Stimulated activated CD4-positive, alpha-beta T cell treated with anti-CD3 and anti-CD28 coated beads, Interleukin-2, amount 100 ng/mL, for 24 hours (primary cell): ENCODE data around the gene DCTN5.

Experiments
- DNase-seq, 2 donors: peaks; one replicate each; pipeline ENCODE4 v3.0.0-alpha.2; 2020

Gene DCTN5

GRCh38 chr16:23666571-23667354 lies 25.5 kb downstream of the DCTN5 start:
- DNase-seq, result no peak

DNA sequence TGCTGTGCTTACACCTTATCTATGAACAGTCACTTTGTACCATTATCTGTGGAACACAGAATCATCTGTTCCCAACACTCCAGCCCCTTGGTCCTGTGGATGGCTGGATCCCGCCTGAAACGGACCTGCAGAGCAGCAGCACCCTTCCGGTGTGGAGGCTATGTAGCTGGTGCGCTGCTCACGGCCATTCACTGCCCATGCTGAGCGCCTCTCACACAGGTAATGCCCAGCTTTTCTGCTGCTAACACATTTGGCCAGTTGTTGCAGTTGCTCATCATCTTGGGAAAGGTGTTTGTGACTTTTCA lies 26.0 kb downstream of the DCTN5 start:
- no peak for DNase-seq

DNA sequence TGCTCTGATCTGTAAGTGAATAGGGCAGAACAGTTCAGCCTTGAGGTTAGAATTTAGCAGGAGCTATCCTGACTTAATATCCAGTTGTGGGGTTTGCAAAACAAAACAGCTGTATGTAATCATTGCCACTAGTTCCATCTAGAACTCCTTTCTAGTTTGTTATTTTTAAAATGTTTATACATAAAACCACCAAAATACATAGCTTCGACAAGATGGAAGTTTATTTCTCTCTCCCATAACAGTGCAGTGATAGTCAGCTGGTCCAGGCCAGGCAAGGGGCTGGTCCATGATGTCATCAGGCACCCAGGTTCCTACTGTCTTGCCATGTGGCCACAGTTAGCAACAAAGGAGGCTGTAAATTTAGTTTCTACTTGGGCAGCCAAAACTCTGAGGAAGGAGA lies 27.0 kb downstream of the DCTN5 start:
- DNase-seq, result no peak

DNA sequence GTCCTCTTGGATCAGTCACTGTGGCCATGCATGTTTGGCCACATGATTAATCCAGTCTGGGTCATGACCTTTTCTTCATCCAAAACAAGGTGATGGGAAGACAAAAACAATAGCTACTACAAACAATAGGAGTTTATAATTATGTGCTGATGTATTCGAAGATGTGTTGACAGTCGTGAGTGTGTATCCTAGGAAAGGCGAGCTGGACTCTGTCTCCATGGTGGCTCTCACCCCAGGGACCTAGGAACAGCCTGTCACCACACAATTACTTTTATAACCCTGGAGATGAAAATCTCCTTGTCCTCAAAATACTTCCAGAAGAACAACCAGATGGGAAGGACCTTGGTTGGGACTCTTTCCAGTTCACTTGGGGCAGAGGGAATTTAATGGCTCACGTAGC lies 27.6 kb downstream of the DCTN5 start:
- no peak for DNase-seq

- peak; percentile 48 to 50 for DNase-seq
Measured at GRCh38 chr16:23670137-23670776, 29.0 kb downstream of the DCTN5 start.

GRCh38 chr16:23673971-23674614 lies 32.8 kb downstream of the DCTN5 start:
- DNase-seq, result no peak

DNA sequence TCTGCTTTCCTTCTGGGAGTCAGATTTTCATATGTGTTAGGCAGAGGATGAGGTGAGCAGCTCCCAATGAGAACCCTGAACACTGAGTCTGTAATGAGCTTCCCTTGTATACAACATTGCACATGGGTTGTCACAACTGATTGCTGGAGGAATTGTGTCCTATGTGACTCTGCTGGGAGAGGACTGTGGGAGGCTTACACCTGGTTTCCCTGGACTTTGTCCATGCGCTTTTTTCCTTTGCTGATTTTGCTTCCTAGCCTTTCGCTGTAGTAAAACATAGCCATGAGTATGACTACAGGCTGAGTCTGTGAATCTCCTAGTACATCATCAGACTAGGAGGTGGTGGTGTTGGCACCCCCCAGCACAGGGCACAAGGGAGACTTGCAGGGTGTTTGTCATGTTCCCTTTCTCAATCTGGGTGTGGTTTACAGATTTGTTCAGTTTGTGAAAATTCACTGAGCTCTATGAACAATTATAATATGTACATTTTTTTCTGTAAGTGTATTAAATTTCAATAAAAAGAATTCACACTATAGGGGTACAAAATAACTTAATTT lies 35.7 kb downstream of the DCTN5 start:
- DNase-seq, result no peak

DNA sequence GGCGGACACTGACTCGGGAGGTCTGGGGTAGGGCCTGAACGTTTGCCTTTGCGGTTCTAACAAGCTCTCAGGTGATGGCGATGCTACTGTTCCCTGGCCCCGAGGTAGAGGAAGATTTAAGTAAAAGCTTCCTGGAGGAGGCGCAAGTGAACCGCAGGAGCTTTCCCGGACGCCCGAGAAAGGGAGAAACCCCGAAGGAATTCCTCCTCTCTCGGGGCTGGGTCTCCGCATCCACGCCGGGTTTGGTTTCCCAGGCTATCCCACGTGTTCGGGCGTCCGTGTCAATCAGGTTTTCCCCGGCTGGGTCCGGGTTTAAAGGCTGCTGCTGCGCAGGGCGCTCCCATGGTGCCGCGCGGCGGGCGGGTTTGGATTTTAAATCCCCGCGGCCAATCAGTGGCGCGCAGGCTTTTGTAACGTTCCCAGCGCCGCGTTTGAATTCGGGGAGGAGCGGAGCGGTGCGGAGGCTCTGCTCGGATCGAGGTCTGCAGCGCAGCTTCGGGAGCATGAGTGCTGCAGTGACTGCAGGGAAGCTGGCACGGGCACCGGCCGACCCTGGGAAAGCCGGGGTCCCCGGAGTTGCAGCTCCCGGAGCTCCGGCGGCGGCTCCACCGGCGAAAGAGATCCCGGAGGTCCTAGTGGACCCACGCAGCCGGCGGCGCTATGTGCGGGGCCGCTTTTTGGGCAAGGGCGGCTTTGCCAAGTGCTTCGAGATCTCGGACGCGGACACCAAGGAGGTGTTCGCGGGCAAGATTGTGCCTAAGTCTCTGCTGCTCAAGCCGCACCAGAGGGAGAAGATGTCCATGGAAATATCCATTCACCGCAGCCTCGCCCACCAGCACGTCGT lies 37.4 kb downstream of the DCTN5 start, which contains the start of gene PLK1:
Gene PLK1, plus strand, starts transcription at position 460 of the 844 bp plus-strand sequence. Its CDS starts 44 bp downstream, at position 504.
- peak; percentile 80 to 89 for DNase-seq

GRCh38 chr16:23679274-23679985 lies 38.2 kb downstream of the DCTN5 start:
- DNase-seq, result peak in 1 of 2 donors; percentile 47

DNA sequence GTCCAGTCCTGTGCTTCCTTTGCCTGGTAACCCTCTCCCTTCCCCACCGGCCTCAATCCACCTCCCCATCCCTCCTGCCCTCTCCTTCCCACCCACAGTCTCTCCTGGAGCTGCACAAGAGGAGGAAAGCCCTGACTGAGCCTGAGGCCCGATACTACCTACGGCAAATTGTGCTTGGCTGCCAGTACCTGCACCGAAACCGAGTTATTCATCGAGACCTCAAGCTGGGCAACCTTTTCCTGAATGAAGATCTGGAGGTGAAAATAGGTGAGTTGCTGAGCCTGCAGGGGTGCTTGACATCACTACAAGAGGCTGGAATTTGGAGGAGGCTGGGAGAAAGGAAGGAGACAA lies 38.7 kb downstream of the DCTN5 start:
- no peak for DNase-seq

DNA sequence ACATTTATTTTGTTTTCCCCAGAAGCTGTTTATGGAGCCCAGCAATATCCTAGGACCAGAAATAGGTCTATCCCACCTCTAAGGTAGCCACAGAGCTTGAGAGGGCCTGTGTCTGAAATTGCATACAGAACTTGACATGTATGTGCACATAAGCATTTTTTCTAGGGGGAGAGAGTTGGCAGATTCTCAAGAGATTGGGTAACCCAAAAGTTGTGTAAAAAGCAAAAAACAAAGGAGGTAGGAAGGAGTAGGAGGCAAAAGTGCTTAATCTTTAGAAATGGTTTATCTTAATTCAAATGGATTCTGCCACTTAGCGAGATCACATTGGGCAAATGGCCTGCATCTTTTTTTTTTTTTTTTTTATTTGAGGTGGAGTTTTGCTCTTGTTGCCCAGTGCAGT lies 40.9 kb downstream of the DCTN5 start:
- DNase-seq, result no peak

DNA sequence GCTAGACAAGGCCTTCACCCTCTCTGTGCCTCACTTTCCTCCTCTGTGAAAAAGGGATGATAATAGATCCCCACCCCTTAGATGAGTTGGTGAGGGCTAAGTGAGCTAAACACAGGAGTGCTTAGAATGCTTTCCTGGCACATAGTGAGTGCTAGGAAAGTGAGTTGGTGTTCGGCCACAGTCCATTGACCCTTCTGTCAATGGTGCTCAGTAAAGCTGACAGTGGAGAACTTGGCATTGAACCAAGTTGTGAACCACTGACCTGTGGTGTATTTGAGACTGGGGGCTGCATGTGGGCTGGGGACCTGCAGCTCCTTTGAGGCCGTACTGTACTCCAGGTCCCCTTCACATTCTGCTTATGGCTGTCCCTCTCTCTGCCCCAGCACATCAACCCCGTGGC lies 42.2 kb downstream of the DCTN5 start:
- no peak for DNase-seq

- DNase-seq, result no peak
Measured at GRCh38 chr16:23687034-23687808, 46.0 kb downstream of the DCTN5 start.

- DNase-seq, result no peak
Measured at GRCh38 chr16:23689442-23690187, 48.3 kb downstream of the DCTN5 start.

DNA sequence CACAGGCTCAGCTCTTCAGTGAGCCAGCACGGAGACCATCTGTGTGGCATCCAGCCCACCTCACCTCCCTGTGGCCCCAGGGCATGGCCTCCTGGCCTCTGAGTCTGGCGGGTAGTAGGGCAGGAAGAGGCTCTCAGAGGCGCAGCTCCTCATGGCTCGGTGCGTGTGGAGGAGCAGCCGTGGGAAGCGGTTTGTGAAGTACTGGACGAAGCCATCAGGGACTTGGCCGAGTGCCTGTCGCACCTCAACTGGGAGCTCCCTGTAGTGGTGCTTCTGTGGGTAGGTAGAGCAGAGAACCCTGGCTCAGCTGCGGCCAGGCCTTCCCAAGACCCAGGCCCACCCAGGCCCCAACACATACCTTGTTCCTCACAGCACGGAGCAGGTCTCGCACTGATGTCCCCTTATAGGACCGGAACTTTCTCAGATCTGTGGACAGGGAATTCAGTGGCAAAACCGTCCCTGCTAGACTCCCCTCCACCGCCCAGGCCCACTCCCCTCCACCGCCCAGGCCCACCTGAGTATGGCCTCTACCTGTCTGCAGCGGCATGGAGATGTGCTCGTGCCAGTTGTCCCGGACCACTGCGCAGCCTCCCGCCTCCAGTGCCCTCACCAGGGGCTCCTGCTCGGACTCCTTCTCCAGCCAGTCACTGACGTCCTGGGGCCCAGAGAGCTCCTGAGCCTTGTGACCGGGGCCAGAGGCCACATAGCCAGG lies 49.7 kb downstream of the DCTN5 start:
- no peak for DNase-seq

DNA sequence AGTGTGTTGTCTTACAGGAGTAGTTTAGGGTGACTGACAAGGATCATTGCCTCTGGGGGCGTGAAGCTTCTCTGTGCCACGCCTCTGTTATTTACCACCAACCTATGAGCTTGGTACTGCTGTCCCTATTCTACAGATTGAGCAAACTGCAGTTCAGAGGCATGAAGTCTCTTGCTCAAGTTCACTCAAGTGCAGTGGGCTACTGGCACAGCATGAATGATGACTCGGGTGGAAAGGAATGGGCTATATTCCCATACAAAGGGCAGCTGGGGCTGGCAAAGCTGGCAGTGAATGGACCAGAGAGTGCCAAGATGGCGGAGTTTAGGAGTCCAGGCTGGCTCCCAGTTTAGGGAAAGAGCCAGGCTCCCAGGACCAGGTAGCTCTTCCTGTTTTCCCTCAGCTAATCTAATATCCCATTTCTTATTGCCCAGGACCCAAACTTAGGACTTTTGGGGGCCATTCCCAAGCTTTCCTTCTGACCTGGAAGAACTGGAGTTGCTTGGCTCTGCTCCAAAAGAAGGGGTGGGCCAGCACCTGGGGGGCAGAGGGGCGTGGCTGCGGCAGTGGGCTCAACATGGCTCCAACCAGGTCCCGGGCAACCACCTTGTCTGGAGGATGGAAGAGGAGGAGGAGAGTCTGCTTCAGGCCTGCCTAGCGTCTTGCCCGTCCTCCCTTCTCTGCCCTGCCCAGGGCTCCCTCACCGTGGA lies 50.4 kb downstream of the DCTN5 start:
- DNase-seq, result no peak

DNA sequence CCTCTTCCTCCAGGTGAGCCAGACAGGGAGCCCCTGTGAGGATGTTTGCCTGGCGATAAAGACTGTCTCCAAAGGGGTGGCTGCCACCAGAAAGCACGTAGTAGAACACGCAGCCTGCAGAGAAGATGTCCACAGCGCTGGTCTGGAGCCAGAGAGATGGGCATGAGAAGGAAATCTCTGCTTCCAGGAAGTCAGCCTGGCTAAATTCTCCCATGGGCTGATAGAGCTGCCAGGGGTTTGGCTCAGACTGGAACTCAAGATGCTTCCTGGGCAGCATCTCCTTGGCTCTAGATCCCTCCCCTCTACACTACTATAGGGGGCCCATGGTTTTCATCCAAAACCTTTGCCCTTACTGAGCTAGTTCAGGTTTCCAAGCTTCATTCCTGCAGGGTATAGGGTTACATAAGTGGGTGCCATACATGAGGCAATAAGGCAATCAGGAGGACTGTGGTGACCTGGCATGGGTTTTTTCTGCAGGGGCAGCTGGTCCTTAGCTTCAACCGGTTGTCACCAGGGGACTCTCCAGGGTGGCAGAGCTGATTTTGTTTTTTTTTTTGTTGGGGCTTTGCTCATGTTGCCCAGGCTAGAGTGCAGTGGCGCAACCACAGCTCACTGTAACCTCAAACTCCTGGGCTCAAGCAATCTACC lies 51.0 kb downstream of the DCTN5 start:
- no peak for DNase-seq

DNA sequence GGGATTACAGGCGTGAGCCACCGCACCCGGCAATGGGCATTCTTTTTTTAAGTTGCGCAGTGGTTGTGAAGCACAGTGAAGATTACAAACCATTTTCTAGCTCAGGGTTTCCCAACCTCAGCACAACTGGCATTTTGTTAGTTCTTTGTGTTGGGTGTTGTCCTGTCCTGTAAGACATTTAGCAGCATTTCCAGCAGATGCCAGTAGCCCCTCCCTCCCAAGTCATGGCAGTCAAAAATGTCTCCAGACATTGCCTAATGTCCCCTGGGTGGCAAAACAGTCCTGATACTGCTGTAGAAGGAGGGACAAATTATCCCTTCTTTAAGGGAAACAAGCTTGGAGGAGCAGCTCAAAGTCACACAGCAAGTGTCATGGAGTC lies 53.0 kb downstream of the DCTN5 start:
- DNase-seq, result no peak
